HepG2 (cell line): ENCODE results near the gene TNFAIP1. TPM values are rescaled to one million over a fixed set of nuclear protein-coding genes. Genes with fewer than 3 reads are reported as not detected.

Source experiments
- ARID2 ChIP-seq: sonication (generic); formaldehyde crosslinking; IDR thresholded peaks from 2 replicates; pipeline ENCODE4 v1.8.1; 2022; ENCODE audit warnings: mild to moderate bottlenecking, missing genetic modification reagents, borderline replicate concordance
- BATF2 ChIP-seq: sonication (generic); formaldehyde crosslinking; IDR thresholded peaks from 2 replicates; pipeline ENCODE4 v1.8.0; 2022; ENCODE audit warnings: mild to moderate bottlenecking, missing genetic modification reagents, moderate library complexity
- DNMT3B ChIP-seq: conservative IDR thresholded peaks from 2 replicates; pipeline ENCODE4 v1.6.1; 2016; ENCODE audit warnings: missing biosample characterization, control low read depth
- FOXO1 ChIP-seq: sonication (generic); formaldehyde crosslinking; IDR thresholded peaks from 2 replicates; pipeline ENCODE4 v1.4.0; 2020; ENCODE audit warnings: missing genetic modification reagents
- HNRNPL ChIP-seq: fragments of 200-400 bp; formaldehyde crosslinking; IDR thresholded peaks from 2 replicates; pipeline ENCODE4 v1.6.1; 2017; ENCODE audit warnings: mild to moderate bottlenecking, low read depth, low read length
- HNRNPLL ChIP-seq: fragments of 200-400 bp; formaldehyde crosslinking; IDR thresholded peaks from 2 replicates; pipeline ENCODE4 v1.6.1; 2017; ENCODE audit warnings: mild to moderate bottlenecking, low read depth, low read length; ENCODE audit not compliant: poor library complexity, severe bottlenecking
- MTA3 ChIP-seq: sonication (generic); formaldehyde crosslinking; IDR thresholded peaks from 2 replicates; pipeline ENCODE4 v1.4.0; 2020; ENCODE audit warnings: missing genetic modification reagents
- PITX1 ChIP-seq: sonication (generic); formaldehyde crosslinking; IDR thresholded peaks from 2 replicates; pipeline ENCODE4 v1.5.1; 2020; ENCODE audit warnings: mild to moderate bottlenecking, missing genetic modification reagents
- RAD51 ChIP-seq: fragments of 450-650 bp; IDR thresholded peaks from 2 replicates; pipeline ENCODE4 v1.6.1; 2016; ENCODE audit warnings: borderline replicate concordance
- ZEB1 ChIP-seq: IDR thresholded peaks from 2 replicates; pipeline ENCODE4 v1.6.1; 2012; ENCODE audit warnings: mild to moderate bottlenecking, low read depth, inconsistent platforms; ENCODE audit not compliant: insufficient replicate concordance
- ZNF180 ChIP-seq: sonication (generic); formaldehyde crosslinking; IDR thresholded peaks from 2 replicates; pipeline ENCODE4 v1.4.0; 2020; ENCODE audit warnings: low read depth, missing genetic modification reagents, borderline replicate concordance
- ZNF329 ChIP-seq: sonication (generic); formaldehyde crosslinking; IDR thresholded peaks from 2 replicates; pipeline ENCODE4 v1.9.0; 2021; ENCODE audit warnings: low read depth, mild to moderate bottlenecking, missing genetic modification reagents
- ZNF350 ChIP-seq: sonication (generic); formaldehyde crosslinking; IDR thresholded peaks from 2 replicates; pipeline ENCODE4 v1.4.0; 2020; ENCODE audit warnings: mild to moderate bottlenecking, low read depth, missing genetic modification reagents, borderline replicate concordance
- ZNF407 ChIP-seq: sonication (generic); formaldehyde crosslinking; IDR thresholded peaks from one replicate; pipeline ENCODE4 v1.5.1; 2020; ENCODE audit warnings: mild to moderate bottlenecking, missing genetic modification reagents; ENCODE audit errors: not compliant biosample characterization
- ZNF703 ChIP-seq: sonication (generic); formaldehyde crosslinking; IDR thresholded peaks from 2 replicates; pipeline ENCODE4 v1.5.1; 2020; ENCODE audit warnings: missing genetic modification reagents, mild to moderate bottlenecking, moderate library complexity, borderline replicate concordance
- ZNF782 ChIP-seq: sonication (generic); formaldehyde crosslinking; IDR thresholded peaks from 2 replicates; pipeline ENCODE4 v1.4.0; 2020; ENCODE audit warnings: missing genetic modification reagents, mild to moderate bottlenecking, borderline replicate concordance
- ZSCAN31 ChIP-seq: sonication (generic); formaldehyde crosslinking; IDR thresholded peaks from 2 replicates; pipeline ENCODE4 v1.5.0; 2020; ENCODE audit warnings: low read depth, mild to moderate bottlenecking, missing genetic modification reagents
- polyA plus RNA-seq, 8 experiments: library from polyadenylated mRNA; depleted of rRNA in 3 of 8; stranded (reverse) in 7 of 8; unstranded in 1 of 8; fragments of >200 nt; fragmentation: Illumina TruSeq in 4 of 8; extraction: Trizol in 4 of 8; gene quantifications; 2 replicates each; pipeline versions ENCODE4 v1.2.1 to v1.2.3, GENCODE V29; 2011 to 2016; ENCODE audit warnings: low read depth in 4 of 8, missing spikeins in 1 of 8, mixed read lengths in 1 of 8; ENCODE audit not compliant: insufficient read depth in 1 of 8
- total RNA-seq, 5 experiments: library from RNA; depleted of rRNA; stranded (reverse); fragments of >200 nt; fragmentation: Illumina TruSeq; extraction: Trizol; gene quantifications; 2 replicates each; pipeline ENCODE4 v1.2.3, GENCODE V29; 2016; ENCODE audit warnings: low read depth in 1 of 5

TNFAIP1 gene
- total and polyA plus RNA-seq, 2 of the 13 experiments (the other 11 are each of a cell fraction or from before 2014, with no cell fraction given): 17.5 to 40.6 TPM

GRCh38 chr17:28357061-28357900, 21.7 kb downstream of the TNFAIP1 start, which contains the start of gene POLDIP2 (continued):
- TF ChIP-seq ZNF407 (CRISPR knock-in tag) (peak; percentile 68), PITX1 (CRISPR knock-in tag) (peak; percentile 76; the same call in 1 of the 2 replicates), RAD51 (peak; percentile 56; the same call in 1 of the 2 replicates), FOXO1 (CRISPR knock-in tag) (peak; percentile 76), ZNF782 (0 out of 2 replicates have a peak, but pooled peaks have one; percentile 34), ZEB1 (no peak), ZNF703 (no peak), DNMT3B (CRISPR knock-in tag) (no peak), HNRNPL (no peak), HNRNPLL (no peak), BATF2 (CRISPR knock-in tag) (0 out of 2 replicates have a peak, but pooled peaks have one; percentile 71), ZNF180 (CRISPR knock-in tag) (no peak), ZNF329 (CRISPR knock-in tag) (no peak), ZNF350 (CRISPR knock-in tag) (peak; percentile 87), ARID2 (CRISPR knock-in tag) (peak; percentile 91; the same call in 1 of the 2 replicates), MTA3 (CRISPR knock-in tag) (no peak; the same call in 1 of the 2 replicates), ZSCAN31 (CRISPR knock-in tag) (peak; percentile 87)
